K562 (cell line): ENCODE measurements around the gene GNAT2.

Source experiments
- ADNP ChIP-seq: fragments of 200-800 bp; sonication (Bioruptor generic); IDR thresholded peaks from 2 replicates; pipeline ENCODE4 v1.6.1; 2016; ENCODE audit warnings: missing genetic modification characterization, missing compliant biosample characterization
- CBX3 ChIP-seq, 2 experiments: IDR thresholded peaks; 1 replicate in 1 of 2; 2 replicates in 1 of 2; pipeline ENCODE4 v1.6.1; 2012; ENCODE audit warnings: inconsistent platforms in 2 of 2, low read length in 2 of 2, borderline replicate concordance in 1 of 2, control low read depth in 1 of 2
- CTCF ChIP-seq, 3 experiments: IDR thresholded peaks in 2 of 3; conservative IDR thresholded peaks in 1 of 3; 2 replicates each; pipeline ENCODE4 v1.5.1; 2011 to 2012; ENCODE audit warnings: low read length in 3 of 3, mild to moderate bottlenecking in 3 of 3, control low read depth in 2 of 3, improper control_type of control experiment in 1 of 3, inconsistent platforms in 1 of 3, low read depth in 1 of 3, mixed read lengths in 1 of 3, moderate library complexity in 1 of 3; ENCODE audit not compliant: insufficient read depth in 2 of 3
- GABPA ChIP-seq: fragments of 200-800 bp; sonication (Bioruptor generic); conservative IDR thresholded peaks from 2 replicates; pipeline ENCODE4 v1.6.1; 2016; ENCODE audit warnings: low read depth, missing genetic modification characterization, missing compliant biosample characterization
- HBP1 ChIP-seq: fragments of 450-650 bp; formaldehyde crosslinking; IDR thresholded peaks from 2 replicates; pipeline ENCODE4 v1.4.0; 2022; ENCODE audit warnings: missing genetic modification characterization
- HNRNPL ChIP-seq: fragments of 200-400 bp; formaldehyde crosslinking; IDR thresholded peaks from 2 replicates; pipeline ENCODE4 v1.6.1; 2017; ENCODE audit warnings: low read depth, mild to moderate bottlenecking, low read length
- MAX ChIP-seq: sonication (generic); formaldehyde crosslinking; IDR thresholded peaks from 2 replicates; pipeline ENCODE4 v1.9.0; 2022; ENCODE audit warnings: mild to moderate bottlenecking, missing genetic modification reagents
- REST ChIP-seq, 2 experiments: fragments of 450-650 bp; formaldehyde crosslinking in 1 of 2; IDR thresholded peaks; 2 replicates each; pipeline versions ENCODE4 v1.4.0 to v1.6.1; 2014 to 2020; ENCODE audit warnings: mild to moderate bottlenecking in 2 of 2, borderline replicate concordance in 1 of 2, low read depth in 1 of 2
- SIN3A ChIP-seq, 2 experiments: fragments of 150-350 bp in 1 of 2; IDR thresholded peaks; 2 replicates each; pipeline ENCODE4 v1.6.1; 2011 to 2016; ENCODE audit warnings: borderline replicate concordance in 2 of 2, low read depth in 2 of 2, low read length in 2 of 2, mild to moderate bottlenecking in 2 of 2, moderate library complexity in 2 of 2; ENCODE audit not compliant: control insufficient read depth in 1 of 2
- SMC3 ChIP-seq: conservative IDR thresholded peaks from 2 replicates; pipeline ENCODE4 v1.6.1; 2011; ENCODE audit warnings: low read depth, low read length, improper control_type of control experiment; ENCODE audit not compliant: insufficient read depth
- USF2 ChIP-seq: sonication (generic); formaldehyde crosslinking; IDR thresholded peaks from 2 replicates; pipeline ENCODE4 v1.5.0; 2020; ENCODE audit warnings: missing genetic modification reagents
- ZBTB11 ChIP-seq, 3 experiments: fragments of 200-800 bp in 1 of 3; fragments of 250-450 bp in 1 of 3; fragments of 450-650 bp in 1 of 3; sonication (Bioruptor Pico) in 1 of 3; sonication (Bioruptor generic) in 1 of 3; formaldehyde crosslinking in 1 of 3; IDR thresholded peaks; 2 replicates each; pipeline versions ENCODE4 v1.6.1 to v1.8.0; 2016 to 2022; ENCODE audit warnings: mild to moderate bottlenecking in 2 of 3, missing genetic modification characterization in 2 of 3, missing compliant biosample characterization in 1 of 3, moderate library complexity in 1 of 3

- TF ChIP-seq CBX3 (IDR thresholded peaks at IDR 0.05; ENCODE audit: borderline replicate concordance in 1 of 2, low read length in 2 of 2) (no peak), SMC3 (no peak), HNRNPL (no peak), ZBTB11 (CRISPR knock-in tag; IDR thresholded peaks at IDR 0.05) (no peak), CTCF (IDR thresholded peaks at IDR 0.05 in 2 of 3, conservative IDR thresholded peaks at IDR 0.05 in 1 of 3; ENCODE audit: insufficient read depth in 2 of 3, low read depth in 1 of 3, low read length in 3 of 3) (no peak), USF2 (CRISPR knock-in tag) (no peak), ADNP (tag) (no peak), REST (IDR thresholded peaks at IDR 0.05; ENCODE audit: borderline replicate concordance) (no peak), REST (CRISPR knock-in tag; IDR thresholded peaks at IDR 0.05; ENCODE audit: low read depth) (no peak), SIN3A (IDR thresholded peaks at IDR 0.05; ENCODE audit: borderline replicate concordance in 2 of 2, control insufficient read depth in 1 of 2, low read depth in 2 of 2, low read length in 2 of 2) (no peak), HBP1 (CRISPR knock-in tag) (no peak), GABPA (tag) (no peak), MAX (CRISPR knock-in tag) (no peak)
These were observed 33.4 kb downstream of the GNAT2 start for GRCh38 chr1:109586055-109586454.
